GM23338 (cell line): Measurements from ENCODE around the gene RNU7-1. TPM values are rescaled to one million over a fixed set of nuclear protein-coding genes. Genes with fewer than 3 reads are reported as not detected.

ENCODE experiments used
- ATAC-seq: fragments of 200-7000 bp; cut with Tn5 transposase; 3 replicates; pipeline ENCODE4 v1.9.1; 2020
- DNase-seq: peaks from one replicate; pipeline ENCODE4 v3.0.0-alpha.2; 2015; ENCODE audit warnings: low spot score
- H2AFZ ChIP-seq: fragments of 200-600 bp; sonication (generic); 2 replicates; pipeline ENCODE4 v1.8.0; 2016; ENCODE audit warnings: antibody characterized with exemption, mild to moderate bottlenecking, moderate library complexity
- H3F3A ChIP-seq: fragments of 200-600 bp; sonication (generic); replicated peaks from 2 replicates; pipeline ENCODE4 v1.8.0; 2017; ENCODE audit warnings: antibody characterized with exemption, mixed run types, low read depth
- H3K27ac ChIP-seq: fragments of 200-600 bp; sonication (generic); 2 replicates; pipeline ENCODE4 v1.6.1; 2016; ENCODE audit warnings: low read depth
- H3K27me3 ChIP-seq: fragments of 200-600 bp; sonication (generic); 2 replicates; pipeline ENCODE4 v1.8.0; 2016; ENCODE audit warnings: mild to moderate bottlenecking, mixed run types, moderate library complexity; ENCODE audit not compliant: insufficient read depth
- H3K36me3 ChIP-seq: fragments of 200-600 bp; sonication (generic); 2 replicates; pipeline ENCODE4 v1.8.0; 2016; ENCODE audit warnings: mild to moderate bottlenecking; ENCODE audit not compliant: insufficient read depth
- H3K4me1 ChIP-seq: fragments of 200-600 bp; sonication (generic); 2 replicates; pipeline ENCODE4 v1.8.0; 2016; ENCODE audit warnings: mild to moderate bottlenecking, moderate library complexity; ENCODE audit not compliant: insufficient read depth
- H3K4me2 ChIP-seq: fragments of 200-600 bp; sonication (generic); 2 replicates; pipeline ENCODE4 v1.7.1; 2017; ENCODE audit warnings: mixed run types
- H3K4me3 ChIP-seq: fragments of 200-600 bp; sonication (generic); 2 replicates; pipeline ENCODE4 v1.6.1; 2016; ENCODE audit warnings: mixed run types
- H3K79me2 ChIP-seq: fragments of 200-600 bp; sonication (generic); replicated peaks from 2 replicates; pipeline ENCODE4 v1.8.0; 2017; ENCODE audit warnings: mild to moderate bottlenecking; ENCODE audit not compliant: insufficient read depth
- H3K9me2 ChIP-seq: fragments of 200-600 bp; sonication (generic); 2 replicates; pipeline ENCODE4 v1.8.0; 2017; ENCODE audit not compliant: insufficient read depth
- H4K20me1 ChIP-seq: fragments of 200-600 bp; sonication (generic); replicated peaks from 2 replicates; pipeline ENCODE4 v1.8.0; 2017; ENCODE audit warnings: mild to moderate bottlenecking; ENCODE audit not compliant: insufficient read depth
- H3K27ac Mint-ChIP-seq: 2 replicates; pipeline ENCODE4 v1.8.0; 2020; ENCODE audit warnings: inconsistent platforms, mild to moderate bottlenecking, moderate library complexity, mixed read lengths
- H3K27me3 Mint-ChIP-seq: 3 replicates; pipeline ENCODE4 v1.8.0; 2022; ENCODE audit warnings: low read depth, mild to moderate bottlenecking, moderate library complexity, mixed read lengths, inconsistent platforms; ENCODE audit not compliant: insufficient read depth, poor library complexity
- H3K36me3 Mint-ChIP-seq: 3 replicates; pipeline ENCODE4 v1.8.0; 2021; ENCODE audit warnings: low read depth, mild to moderate bottlenecking, inconsistent platforms, moderate library complexity, mixed read lengths
- H3K4me1 Mint-ChIP-seq: 3 replicates; pipeline ENCODE4 v1.8.0; 2020; ENCODE audit warnings: mild to moderate bottlenecking, inconsistent platforms, mixed read lengths
- H3K4me3 Mint-ChIP-seq: 3 replicates; pipeline ENCODE4 v1.8.0; 2021; ENCODE audit warnings: moderate library complexity, mild to moderate bottlenecking, inconsistent platforms, mixed read lengths
- H3K9me3 Mint-ChIP-seq: 3 replicates; pipeline ENCODE4 v1.8.0; 2020; ENCODE audit warnings: moderate library complexity, mild to moderate bottlenecking, inconsistent platforms, mixed read lengths
- CREB1 ChIP-seq: fragments of 250-450 bp; sonication (Bioruptor Pico); IDR thresholded peaks from 2 replicates; pipeline ENCODE4 v1.5.0; 2020; ENCODE audit warnings: low read depth, mild to moderate bottlenecking, moderate library complexity
- EZH2 ChIP-seq: fragments of 200-600 bp; sonication (generic); IDR thresholded peaks from one replicate; pipeline ENCODE4 v1.8.0; 2017; ENCODE audit warnings: antibody characterized with exemption, mild to moderate bottlenecking, low read depth; ENCODE audit not compliant: unreplicated experiment
- EZH2phosphoT487 ChIP-seq: fragments of 200-600 bp; sonication (generic); IDR thresholded peaks from one replicate; pipeline ENCODE4 v1.8.1; 2018; ENCODE audit warnings: antibody characterized with exemption; ENCODE audit not compliant: unreplicated experiment
- JUNB ChIP-seq: IDR thresholded peaks from one replicate; pipeline ENCODE4 v1.6.1; 2016; ENCODE audit warnings: antibody characterized with exemption; ENCODE audit not compliant: unreplicated experiment
- NANOG ChIP-seq: IDR thresholded peaks from 2 replicates; pipeline ENCODE4 v1.6.1; 2016; ENCODE audit warnings: antibody characterized with exemption, borderline replicate concordance
- POLR2AphosphoS5 ChIP-seq: IDR thresholded peaks from 2 replicates; pipeline ENCODE4 v1.6.1; 2016; ENCODE audit warnings: antibody characterized with exemption, low read depth
- STAT1 ChIP-seq: IDR thresholded peaks from one replicate; pipeline ENCODE4 v1.6.1; 2016; ENCODE audit warnings: antibody characterized with exemption; ENCODE audit not compliant: unreplicated experiment
- ZNF114 ChIP-seq: fragments of 250-450 bp; sonication (Bioruptor Pico); IDR thresholded peaks from 2 replicates; pipeline ENCODE4 v1.5.0; 2020; ENCODE audit warnings: mild to moderate bottlenecking, moderate library complexity
- ZNF331 ChIP-seq: fragments of 250-450 bp; sonication (Bioruptor Pico); IDR thresholded peaks from 2 replicates; pipeline ENCODE4 v1.5.0; 2020; ENCODE audit warnings: low read depth, mild to moderate bottlenecking, moderate library complexity
- polyA plus RNA-seq: library from polyadenylated mRNA; unstranded; fragments of >200 nt; fragmentation: Nextera tagmentation; extraction: Ambion mirVana; gene quantifications from 2 replicates; pipeline ENCODE4 v1.2.1, GENCODE V29; 2016
- total RNA-seq: library from RNA; depleted of rRNA; stranded (reverse); fragments of >200 nt; shearing (Covaris generic); gene quantifications from 2 replicates; pipeline ENCODE4 v1.2.3, GENCODE V29; 2014
- TF ChIP-seq, protein P1 (sequence below): fragments of 250-450 bp; sonication (Bioruptor Pico); IDR thresholded peaks from 2 replicates; pipeline ENCODE4 v1.5.0; 2020; ENCODE audit warnings: mild to moderate bottlenecking, moderate library complexity
- TF ChIP-seq, protein P2 (sequence below), 2 experiments: fragments of 200-600 bp in 1 of 2; sonication (generic) in 1 of 2; conservative IDR thresholded peaks; 2 replicates each; pipeline versions ENCODE4 v1.5.1 to v1.6.1; 2016 to 2017; ENCODE audit warnings: antibody characterized with exemption in 2 of 2, low read depth in 2 of 2, mild to moderate bottlenecking in 2 of 2, moderate library complexity in 1 of 2
- TF ChIP-seq, protein P3 (sequence below): IDR thresholded peaks from 2 replicates; pipeline ENCODE4 v1.6.1; 2016; ENCODE audit warnings: antibody characterized with exemption
- TF ChIP-seq, protein P4 (sequence below): IDR thresholded peaks from one replicate; pipeline ENCODE4 v1.6.1; 2018; ENCODE audit warnings: antibody characterized with exemption; ENCODE audit not compliant: unreplicated experiment

Gene RNU7-1
- total and polyA plus RNA-seq, 2 experiments from 2014 or later, result not detected

DNA sequence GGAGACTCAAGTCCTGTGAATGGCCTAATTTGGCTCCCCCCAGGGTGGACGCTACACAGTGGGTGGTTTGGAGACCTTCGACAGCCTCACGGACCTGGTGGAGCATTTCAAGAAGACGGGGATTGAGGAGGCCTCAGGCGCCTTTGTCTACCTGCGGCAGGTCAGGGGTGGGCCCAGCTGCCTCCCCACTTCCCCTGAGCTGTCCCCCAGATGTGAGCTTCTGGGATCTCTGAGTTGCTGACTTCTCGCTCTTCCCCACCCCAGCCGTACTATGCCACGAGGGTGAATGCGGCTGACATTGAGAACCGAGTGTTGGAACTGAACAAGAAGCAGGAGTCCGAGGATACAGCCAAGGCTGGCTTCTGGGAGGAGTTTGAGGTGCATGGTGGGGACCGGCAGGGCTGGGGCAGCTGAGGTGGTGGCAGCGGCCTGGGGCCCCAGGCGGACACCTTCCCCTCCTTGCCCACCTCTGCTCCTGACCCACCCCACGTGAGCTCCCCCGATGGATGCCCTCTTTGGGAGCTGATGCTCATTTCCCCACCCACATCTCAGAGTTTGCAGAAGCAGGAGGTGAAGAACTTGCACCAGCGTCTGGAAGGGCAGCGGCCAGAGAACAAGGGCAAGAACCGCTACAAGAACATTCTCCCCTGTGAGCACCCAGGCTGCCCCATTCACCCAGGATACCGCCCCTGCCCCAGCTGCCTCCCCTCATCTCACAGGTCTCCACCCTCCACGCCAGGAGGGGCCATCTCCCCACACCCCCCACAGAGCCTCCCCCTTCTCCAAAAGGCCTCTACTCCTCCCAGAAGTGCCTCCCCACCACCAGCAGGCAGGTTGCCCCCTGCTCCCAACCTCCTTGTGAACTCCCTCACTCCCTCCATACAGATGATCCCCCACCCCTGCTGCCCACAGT lies 11.7 kb downstream of the RNU7-1 start:
- H3K27me3 ChIP-seq, result no peaks in the 10 kb centered on the region
- no peak overlapping the region for H3K4me3 Mint-ChIP-seq
- H3K36me3 Mint-ChIP-seq, result no peaks in the 10 kb centered on the region; the same call in 2 of the 3 replicates
- H3K9me3 Mint-ChIP-seq, result no peaks in the 10 kb centered on the region
- no peak overlapping the region for H3K27ac Mint-ChIP-seq
- no peak overlapping the region for H3K27ac ChIP-seq
- no peaks in the 10 kb centered on the region for H3K79me2 ChIP-seq
- H3K4me3 ChIP-seq, result no peak overlapping the region
- DNase-seq (no peak), ATAC-seq (no peak)
- H3K4me1 Mint-ChIP-seq, result peaks cover 33% of the 10 kb centered on the region
- peaks cover 14% of the 10 kb centered on the region for H3K4me1 ChIP-seq
- H3K4me2 ChIP-seq, result no peak overlapping the region
- peaks cover 17% of the 10 kb centered on the region for H3K27me3 Mint-ChIP-seq
- no peaks in the 10 kb centered on the region for H4K20me1 ChIP-seq
- H2AFZ ChIP-seq, result no peak overlapping the region
- H3K9me2 ChIP-seq, result no peaks in the 10 kb centered on the region
- TF ChIP-seq EZH2 (no peak), ZNF331 (CRISPR knock-in tag) (no peak), STAT1 (no peak), EZH2phosphoT487 (no peak), ZNF114 (CRISPR knock-in tag) (no peak), POLR2AphosphoS5 (no peak), NANOG (no peak), CREB1 (CRISPR knock-in tag) (no peak), JUNB (no peak)
- TF ChIP-seq, protein P1, sequence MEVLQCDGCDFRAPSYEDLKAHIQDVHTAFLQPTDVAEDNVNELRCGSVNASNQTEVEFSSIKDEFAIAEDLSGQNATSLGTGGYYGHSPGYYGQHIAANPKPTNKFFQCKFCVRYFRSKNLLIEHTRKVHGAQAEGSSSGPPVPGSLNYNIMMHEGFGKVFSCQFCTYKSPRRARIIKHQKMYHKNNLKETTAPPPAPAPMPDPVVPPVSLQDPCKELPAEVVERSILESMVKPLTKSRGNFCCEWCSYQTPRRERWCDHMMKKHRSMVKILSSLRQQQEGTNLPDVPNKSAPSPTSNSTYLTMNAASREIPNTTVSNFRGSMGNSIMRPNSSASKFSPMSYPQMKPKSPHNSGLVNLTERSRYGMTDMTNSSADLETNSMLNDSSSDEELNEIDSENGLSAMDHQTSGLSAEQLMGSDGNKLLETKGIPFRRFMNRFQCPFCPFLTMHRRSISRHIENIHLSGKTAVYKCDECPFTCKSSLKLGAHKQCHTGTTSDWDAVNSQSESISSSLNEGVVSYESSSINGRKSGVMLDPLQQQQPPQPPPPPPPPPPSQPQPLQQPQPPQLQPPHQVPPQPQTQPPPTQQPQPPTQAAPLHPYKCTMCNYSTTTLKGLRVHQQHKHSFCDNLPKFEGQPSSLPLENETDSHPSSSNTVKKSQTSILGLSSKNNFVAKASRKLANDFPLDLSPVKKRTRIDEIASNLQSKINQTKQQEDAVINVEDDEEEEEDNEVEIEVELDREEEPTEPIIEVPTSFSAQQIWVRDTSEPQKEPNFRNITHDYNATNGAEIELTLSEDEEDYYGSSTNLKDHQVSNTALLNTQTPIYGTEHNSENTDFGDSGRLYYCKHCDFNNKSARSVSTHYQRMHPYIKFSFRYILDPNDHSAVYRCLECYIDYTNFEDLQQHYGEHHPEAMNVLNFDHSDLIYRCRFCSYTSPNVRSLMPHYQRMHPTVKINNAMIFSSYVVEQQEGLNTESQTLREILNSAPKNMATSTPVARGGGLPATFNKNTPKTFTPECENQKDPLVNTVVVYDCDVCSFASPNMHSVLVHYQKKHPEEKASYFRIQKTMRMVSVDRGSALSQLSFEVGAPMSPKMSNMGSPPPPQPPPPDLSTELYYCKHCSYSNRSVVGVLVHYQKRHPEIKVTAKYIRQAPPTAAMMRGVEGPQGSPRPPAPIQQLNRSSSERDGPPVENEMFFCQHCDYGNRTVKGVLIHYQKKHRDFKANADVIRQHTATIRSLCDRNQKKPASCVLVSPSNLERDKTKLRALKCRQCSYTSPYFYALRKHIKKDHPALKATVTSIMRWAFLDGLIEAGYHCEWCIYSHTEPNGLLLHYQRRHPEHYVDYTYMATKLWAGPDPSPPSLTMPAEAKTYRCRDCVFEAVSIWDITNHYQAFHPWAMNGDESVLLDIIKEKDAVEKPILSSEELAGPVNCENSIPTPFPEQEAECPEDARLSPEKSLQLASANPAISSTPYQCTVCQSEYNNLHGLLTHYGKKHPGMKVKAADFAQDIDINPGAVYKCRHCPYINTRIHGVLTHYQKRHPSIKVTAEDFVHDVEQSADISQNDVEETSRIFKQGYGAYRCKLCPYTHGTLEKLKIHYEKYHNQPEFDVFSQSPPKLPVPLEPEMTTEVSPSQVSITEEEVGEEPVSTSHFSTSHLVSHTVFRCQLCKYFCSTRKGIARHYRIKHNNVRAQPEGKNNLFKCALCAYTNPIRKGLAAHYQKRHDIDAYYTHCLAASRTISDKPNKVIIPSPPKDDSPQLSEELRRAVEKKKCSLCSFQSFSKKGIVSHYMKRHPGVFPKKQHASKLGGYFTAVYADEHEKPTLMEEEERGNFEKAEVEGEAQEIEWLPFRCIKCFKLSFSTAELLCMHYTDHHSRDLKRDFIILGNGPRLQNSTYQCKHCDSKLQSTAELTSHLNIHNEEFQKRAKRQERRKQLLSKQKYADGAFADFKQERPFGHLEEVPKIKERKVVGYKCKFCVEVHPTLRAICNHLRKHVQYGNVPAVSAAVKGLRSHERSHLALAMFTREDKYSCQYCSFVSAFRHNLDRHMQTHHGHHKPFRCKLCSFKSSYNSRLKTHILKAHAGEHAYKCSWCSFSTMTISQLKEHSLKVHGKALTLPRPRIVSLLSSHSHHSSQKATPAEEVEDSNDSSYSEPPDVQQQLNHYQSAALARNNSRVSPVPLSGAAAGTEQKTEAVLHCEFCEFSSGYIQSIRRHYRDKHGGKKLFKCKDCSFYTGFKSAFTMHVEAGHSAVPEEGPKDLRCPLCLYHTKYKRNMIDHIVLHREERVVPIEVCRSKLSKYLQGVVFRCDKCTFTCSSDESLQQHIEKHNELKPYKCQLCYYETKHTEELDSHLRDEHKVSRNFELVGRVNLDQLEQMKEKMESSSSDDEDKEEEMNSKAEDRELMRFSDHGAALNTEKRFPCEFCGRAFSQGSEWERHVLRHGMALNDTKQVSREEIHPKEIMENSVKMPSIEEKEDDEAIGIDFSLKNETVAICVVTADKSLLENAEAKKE (CRISPR knock-in tag), result no peak
- TF ChIP-seq, protein P2, sequence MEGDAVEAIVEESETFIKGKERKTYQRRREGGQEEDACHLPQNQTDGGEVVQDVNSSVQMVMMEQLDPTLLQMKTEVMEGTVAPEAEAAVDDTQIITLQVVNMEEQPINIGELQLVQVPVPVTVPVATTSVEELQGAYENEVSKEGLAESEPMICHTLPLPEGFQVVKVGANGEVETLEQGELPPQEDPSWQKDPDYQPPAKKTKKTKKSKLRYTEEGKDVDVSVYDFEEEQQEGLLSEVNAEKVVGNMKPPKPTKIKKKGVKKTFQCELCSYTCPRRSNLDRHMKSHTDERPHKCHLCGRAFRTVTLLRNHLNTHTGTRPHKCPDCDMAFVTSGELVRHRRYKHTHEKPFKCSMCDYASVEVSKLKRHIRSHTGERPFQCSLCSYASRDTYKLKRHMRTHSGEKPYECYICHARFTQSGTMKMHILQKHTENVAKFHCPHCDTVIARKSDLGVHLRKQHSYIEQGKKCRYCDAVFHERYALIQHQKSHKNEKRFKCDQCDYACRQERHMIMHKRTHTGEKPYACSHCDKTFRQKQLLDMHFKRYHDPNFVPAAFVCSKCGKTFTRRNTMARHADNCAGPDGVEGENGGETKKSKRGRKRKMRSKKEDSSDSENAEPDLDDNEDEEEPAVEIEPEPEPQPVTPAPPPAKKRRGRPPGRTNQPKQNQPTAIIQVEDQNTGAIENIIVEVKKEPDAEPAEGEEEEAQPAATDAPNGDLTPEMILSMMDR (conservative IDR thresholded peaks at IDR 0.05; ENCODE audit: low read depth in 2 of 2), result no peak
- TF ChIP-seq, protein P3, sequence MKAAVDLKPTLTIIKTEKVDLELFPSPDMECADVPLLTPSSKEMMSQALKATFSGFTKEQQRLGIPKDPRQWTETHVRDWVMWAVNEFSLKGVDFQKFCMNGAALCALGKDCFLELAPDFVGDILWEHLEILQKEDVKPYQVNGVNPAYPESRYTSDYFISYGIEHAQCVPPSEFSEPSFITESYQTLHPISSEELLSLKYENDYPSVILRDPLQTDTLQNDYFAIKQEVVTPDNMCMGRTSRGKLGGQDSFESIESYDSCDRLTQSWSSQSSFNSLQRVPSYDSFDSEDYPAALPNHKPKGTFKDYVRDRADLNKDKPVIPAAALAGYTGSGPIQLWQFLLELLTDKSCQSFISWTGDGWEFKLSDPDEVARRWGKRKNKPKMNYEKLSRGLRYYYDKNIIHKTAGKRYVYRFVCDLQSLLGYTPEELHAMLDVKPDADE, result no peak
- TF ChIP-seq, protein P4, sequence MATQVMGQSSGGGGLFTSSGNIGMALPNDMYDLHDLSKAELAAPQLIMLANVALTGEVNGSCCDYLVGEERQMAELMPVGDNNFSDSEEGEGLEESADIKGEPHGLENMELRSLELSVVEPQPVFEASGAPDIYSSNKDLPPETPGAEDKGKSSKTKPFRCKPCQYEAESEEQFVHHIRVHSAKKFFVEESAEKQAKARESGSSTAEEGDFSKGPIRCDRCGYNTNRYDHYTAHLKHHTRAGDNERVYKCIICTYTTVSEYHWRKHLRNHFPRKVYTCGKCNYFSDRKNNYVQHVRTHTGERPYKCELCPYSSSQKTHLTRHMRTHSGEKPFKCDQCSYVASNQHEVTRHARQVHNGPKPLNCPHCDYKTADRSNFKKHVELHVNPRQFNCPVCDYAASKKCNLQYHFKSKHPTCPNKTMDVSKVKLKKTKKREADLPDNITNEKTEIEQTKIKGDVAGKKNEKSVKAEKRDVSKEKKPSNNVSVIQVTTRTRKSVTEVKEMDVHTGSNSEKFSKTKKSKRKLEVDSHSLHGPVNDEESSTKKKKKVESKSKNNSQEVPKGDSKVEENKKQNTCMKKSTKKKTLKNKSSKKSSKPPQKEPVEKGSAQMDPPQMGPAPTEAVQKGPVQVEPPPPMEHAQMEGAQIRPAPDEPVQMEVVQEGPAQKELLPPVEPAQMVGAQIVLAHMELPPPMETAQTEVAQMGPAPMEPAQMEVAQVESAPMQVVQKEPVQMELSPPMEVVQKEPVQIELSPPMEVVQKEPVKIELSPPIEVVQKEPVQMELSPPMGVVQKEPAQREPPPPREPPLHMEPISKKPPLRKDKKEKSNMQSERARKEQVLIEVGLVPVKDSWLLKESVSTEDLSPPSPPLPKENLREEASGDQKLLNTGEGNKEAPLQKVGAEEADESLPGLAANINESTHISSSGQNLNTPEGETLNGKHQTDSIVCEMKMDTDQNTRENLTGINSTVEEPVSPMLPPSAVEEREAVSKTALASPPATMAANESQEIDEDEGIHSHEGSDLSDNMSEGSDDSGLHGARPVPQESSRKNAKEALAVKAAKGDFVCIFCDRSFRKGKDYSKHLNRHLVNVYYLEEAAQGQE, result no peak
- no peaks in the 10 kb centered on the region for H3F3A ChIP-seq
- H3K36me3 ChIP-seq, result no peaks in the 10 kb centered on the region
